Measurements from ENCODE around the gene AK8.
A peak's percentile ranks its signal among the peaks of the same experiment; 100 is the strongest.
"Not testable (repeated sequence)": the region's sequence is repeated elsewhere in the genome, so short reads cannot be mapped to it uniquely, and the experiment has no call there.

AK8 gene

DNA sequence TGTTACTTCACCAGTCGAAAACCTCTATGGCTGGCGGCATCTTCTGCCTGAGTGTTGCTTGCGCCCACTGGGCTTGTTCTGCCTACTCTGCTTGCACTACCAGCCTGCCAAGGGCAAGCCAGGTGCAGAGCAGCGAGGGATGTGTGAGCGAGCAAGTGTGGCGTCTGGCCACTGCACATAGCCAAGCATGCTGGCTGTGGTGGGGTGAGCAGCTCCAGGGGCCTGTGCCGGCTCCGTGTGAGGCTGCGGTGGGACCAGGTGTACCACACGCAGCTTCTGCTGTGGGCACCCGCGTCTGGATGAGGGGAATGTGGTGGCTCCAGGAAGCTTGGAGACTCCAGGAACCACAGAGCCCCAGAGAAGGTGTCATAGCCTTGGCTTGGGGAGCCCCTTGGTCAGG is 156.4 kb downstream of the AK8 start:
- H3K4me3 ChIP-seq (ENCODE audit: control insufficient read depth in 1 of 7, extremely low read depth in 1 of 7, insufficient read depth in 4 of 7, low read depth in 2 of 7, low read length in 6 of 7): no peak overlapping the region
- no peak overlapping the region for H3K27ac ChIP-seq (ENCODE audit: insufficient read depth in 1 of 2, low read depth in 1 of 2, low read length in 2 of 2, poor library complexity in 1 of 2, severe bottlenecking in 2 of 2)
- peaks cover 2 to 17% (median 9%) of the 10 kb centered on the region in 4 experiments for H3K4me1 ChIP-seq (ENCODE audit: control extremely low read depth in 1 of 4, control insufficient read depth in 4 of 4, insufficient read depth in 4 of 4, low read length in 3 of 4)
- POLR2A ChIA-PET: no interaction called here
- DNase-seq: no peak
- peaks cover 0 to 16% (median 0%) of the 10 kb centered on the region in 5 experiments for H3K27me3 ChIP-seq (replicated peaks in 2 of 5; ENCODE audit: control insufficient read depth in 4 of 5, insufficient read depth in 5 of 5, low read length in 4 of 5)
- CTCF ChIA-PET: no interaction called here
- H3K36me3 ChIP-seq (ENCODE audit: control insufficient read depth in 4 of 4, insufficient read depth in 4 of 4, low read length in 3 of 4): no peaks in the 10 kb centered on the region
- no peaks in the 10 kb centered on the region for H3K9me3 ChIP-seq (ENCODE audit: control extremely low read depth in 1 of 5, control insufficient read depth in 4 of 5, insufficient read depth in 2 of 5, low read depth in 1 of 5, low read length in 4 of 5)
- WGBS (ENCODE audit: insufficient coverage): 95% methylated on average over 12 of the region's 12 CpGs

DNA sequence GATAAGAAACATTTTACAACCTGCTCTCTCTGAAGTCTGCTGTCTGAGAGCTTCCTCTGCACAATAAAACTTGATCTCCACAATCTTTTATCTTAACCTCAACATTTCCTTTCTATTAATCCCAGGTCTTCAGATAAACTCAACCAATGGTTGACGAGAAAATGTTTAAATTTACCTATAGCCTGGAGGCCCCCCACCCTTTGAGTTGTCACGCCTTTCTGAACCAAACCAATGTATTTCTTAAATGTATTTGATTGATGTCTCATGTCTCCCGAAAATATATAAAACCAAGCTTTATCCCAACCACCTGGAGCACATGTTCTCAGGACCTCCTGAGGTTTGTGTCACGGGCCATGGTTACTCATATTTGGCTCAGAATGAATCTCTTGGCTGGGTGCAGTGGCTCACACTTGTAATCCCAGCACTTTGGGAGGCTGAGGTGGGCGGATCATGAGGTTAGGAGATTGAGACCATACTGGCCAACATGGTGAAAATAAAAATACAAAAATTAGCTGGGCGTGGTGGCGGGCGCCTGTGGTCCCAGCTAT is 159.6 kb downstream of the AK8 start:
- not testable (repeated sequence) for H3K27ac ChIP-seq (ENCODE audit: insufficient read depth in 1 of 2, low read depth in 1 of 2, low read length in 2 of 2, poor library complexity in 1 of 2, severe bottlenecking in 2 of 2); H3K36me3 ChIP-seq (ENCODE audit: control insufficient read depth in 4 of 4, insufficient read depth in 4 of 4, low read length in 3 of 4); H3K9me3 ChIP-seq (ENCODE audit: control extremely low read depth in 1 of 5, control insufficient read depth in 4 of 5, insufficient read depth in 2 of 5, low read depth in 1 of 5, low read length in 4 of 5); H3K4me3 ChIP-seq (ENCODE audit: control insufficient read depth in 1 of 7, extremely low read depth in 1 of 7, insufficient read depth in 4 of 7, low read depth in 2 of 7, low read length in 6 of 7)
- Histone ChIP-seq H3K27me3 (replicated peaks in 2 of 5; ENCODE audit: control insufficient read depth in 4 of 5, insufficient read depth in 5 of 5, low read length in 4 of 5) (peaks cover 0 to 14% (median 0%) of the 10 kb centered on the region in 5 experiments), H3K4me1 (ENCODE audit: control extremely low read depth in 1 of 4, control insufficient read depth in 4 of 4, insufficient read depth in 4 of 4, low read length in 3 of 4) (peaks cover 2 to 17% (median 9%) of the 10 kb centered on the region in 4 experiments)
- ChIA-PET CTCF (interaction anchor here (0.9 to 1.3 kb wide), 2 partner anchors 9 to 11 kb away, joined by 3 to 4 read pairs; no protein-coding TSS in a partner anchor), POLR2A (interaction anchor here (1.5 kb wide), 1 partner anchor 81 kb away, joined by 3 read pairs; no protein-coding TSS in a partner anchor)
- 65% methylated on average over 6 of the region's 8 CpGs for WGBS (ENCODE audit: insufficient coverage)
- peak; percentile 9 to 70 (median 42) for DNase-seq

DNA sequence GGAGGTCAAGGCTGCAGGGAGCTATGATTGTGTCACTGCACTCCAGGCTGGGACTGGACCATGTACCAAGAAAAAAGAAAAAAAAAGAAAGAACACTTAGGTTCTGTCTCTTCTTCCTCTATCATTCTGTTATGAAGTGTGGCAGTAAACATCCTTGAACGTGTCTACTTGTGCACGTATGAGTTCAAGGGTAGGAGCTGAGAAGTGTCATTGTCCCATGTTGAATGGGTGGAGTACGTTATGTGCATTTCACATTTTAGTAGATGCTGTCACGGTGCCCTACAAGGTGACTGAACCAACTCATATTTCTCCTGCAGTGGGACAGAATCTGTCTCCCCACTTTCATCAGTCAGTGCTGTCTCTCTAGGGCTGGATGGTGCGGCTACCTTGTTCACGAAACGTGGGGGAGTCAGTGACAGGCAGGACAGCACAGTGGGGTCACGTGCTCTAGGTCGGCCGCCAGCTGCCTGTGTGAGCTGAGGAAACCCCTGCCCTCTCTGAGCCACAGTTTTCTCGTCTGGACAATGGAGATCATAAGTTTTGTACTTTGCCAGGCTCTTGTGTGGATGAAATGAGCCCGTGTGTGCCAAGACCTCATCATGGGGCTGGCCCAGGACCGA is 160.6 kb downstream of the AK8 start:
- WGBS (ENCODE audit: insufficient coverage): 82% methylated on average over 11 of the region's 13 CpGs
- ChIA-PET POLR2A (interaction anchor here (1.2 kb wide), 1 partner anchor 82 kb away, joined by 3 read pairs; no protein-coding TSS in a partner anchor), CTCF (interaction anchor here (1.2 kb wide), 1 partner anchor 25 kb away, joined by 3 read pairs; no protein-coding TSS in a partner anchor)
- Histone ChIP-seq H3K9me3 (ENCODE audit: control extremely low read depth in 1 of 5, control insufficient read depth in 4 of 5, insufficient read depth in 2 of 5, low read depth in 1 of 5, low read length in 4 of 5) (no peaks in the 10 kb centered on the region), H3K27me3 (replicated peaks in 2 of 5; ENCODE audit: control insufficient read depth in 4 of 5, insufficient read depth in 5 of 5, low read length in 4 of 5) (peaks cover 0 to 14% (median 0%) of the 10 kb centered on the region in 5 experiments), H3K36me3 (ENCODE audit: control insufficient read depth in 4 of 4, insufficient read depth in 4 of 4, low read length in 3 of 4) (no peaks in the 10 kb centered on the region), H3K27ac (ENCODE audit: insufficient read depth in 1 of 2, low read depth in 1 of 2, low read length in 2 of 2, poor library complexity in 1 of 2, severe bottlenecking in 2 of 2) (no peak overlapping the region), H3K4me3 (ENCODE audit: control insufficient read depth in 1 of 7, extremely low read depth in 1 of 7, insufficient read depth in 4 of 7, low read depth in 2 of 7, low read length in 6 of 7) (no peak overlapping the region), H3K4me1 (ENCODE audit: control extremely low read depth in 1 of 4, control insufficient read depth in 4 of 4, insufficient read depth in 4 of 4, low read length in 3 of 4) (peaks cover 2 to 17% (median 9%) of the 10 kb centered on the region in 4 experiments)
- no peak for DNase-seq

DNA sequence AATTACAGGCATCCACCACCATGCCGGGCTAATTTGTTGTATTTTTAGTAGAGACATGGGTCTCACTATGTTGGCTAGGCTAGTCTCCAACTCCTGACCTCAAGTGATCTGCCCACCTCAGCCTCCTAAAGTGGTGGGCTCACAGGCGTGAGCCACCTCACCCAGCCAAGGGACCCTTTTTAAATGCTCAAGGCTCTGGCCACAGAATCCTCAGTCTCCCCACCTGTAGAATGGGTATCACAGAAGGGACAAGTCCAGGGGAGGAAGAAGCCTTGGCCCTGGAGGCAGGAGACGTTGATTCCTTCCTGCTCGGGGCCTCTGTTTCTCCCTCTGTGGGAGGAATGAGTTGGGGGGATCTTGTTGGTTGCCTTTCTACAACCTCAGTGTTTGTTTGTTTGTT is 162.1 kb downstream of the AK8 start:
- H3K4me1 ChIP-seq (ENCODE audit: control extremely low read depth in 1 of 4, control insufficient read depth in 4 of 4, insufficient read depth in 4 of 4, low read length in 3 of 4): peaks cover 2 to 17% (median 9%) of the 10 kb centered on the region in 4 experiments
- ChIA-PET POLR2A (no interaction called here), CTCF (no interaction called here)
- no peak overlapping the region for H3K27ac ChIP-seq (ENCODE audit: insufficient read depth in 1 of 2, low read depth in 1 of 2, low read length in 2 of 2, poor library complexity in 1 of 2, severe bottlenecking in 2 of 2)
- DNase-seq: no peak
- H3K4me3 ChIP-seq (ENCODE audit: control insufficient read depth in 1 of 7, extremely low read depth in 1 of 7, insufficient read depth in 4 of 7, low read depth in 2 of 7, low read length in 6 of 7): no peak overlapping the region
- H3K9me3 ChIP-seq (ENCODE audit: control extremely low read depth in 1 of 5, control insufficient read depth in 4 of 5, insufficient read depth in 2 of 5, low read depth in 1 of 5, low read length in 4 of 5): no peaks in the 10 kb centered on the region
- 88% methylated on average over 1 of the region's 4 CpGs for WGBS (ENCODE audit: insufficient coverage)
- H3K36me3 ChIP-seq (ENCODE audit: control insufficient read depth in 4 of 4, insufficient read depth in 4 of 4, low read length in 3 of 4): no peaks in the 10 kb centered on the region
- H3K27me3 ChIP-seq (replicated peaks in 2 of 5; ENCODE audit: control insufficient read depth in 4 of 5, insufficient read depth in 5 of 5, low read length in 4 of 5): peaks cover 0 to 14% (median 0%) of the 10 kb centered on the region in 5 experiments

DNA sequence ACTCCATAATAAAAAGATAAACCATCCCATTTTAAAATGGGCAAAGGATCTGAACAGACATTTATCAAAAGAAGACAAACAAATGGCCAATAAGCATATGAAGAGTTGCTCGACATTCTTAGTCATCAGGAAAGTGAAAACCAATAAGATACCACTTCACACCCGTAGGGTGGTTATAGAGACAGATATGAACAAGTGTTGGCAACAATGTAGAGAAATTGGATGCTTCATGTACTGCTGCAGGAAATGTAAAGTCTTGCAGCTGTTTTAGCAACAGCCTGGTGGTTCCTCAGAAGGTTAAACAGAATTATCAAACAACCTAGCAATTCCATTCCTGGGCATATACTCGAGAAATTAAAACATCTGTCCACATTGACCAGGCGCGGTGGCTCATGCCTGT is 165.3 kb downstream of the AK8 start:
- peaks cover 0 to 15% (median 0%) of the 10 kb centered on the region in 5 experiments for H3K27me3 ChIP-seq (replicated peaks in 2 of 5; ENCODE audit: control insufficient read depth in 4 of 5, insufficient read depth in 5 of 5, low read length in 4 of 5)
- no peak overlapping the region for H3K4me3 ChIP-seq (ENCODE audit: control insufficient read depth in 1 of 7, extremely low read depth in 1 of 7, insufficient read depth in 4 of 7, low read depth in 2 of 7, low read length in 6 of 7)
- ChIA-PET CTCF (interaction anchor here (0.7 kb wide), 1 partner anchor 149 kb away, joined by 4 read pairs; no protein-coding TSS in a partner anchor), POLR2A (no interaction called here)
- peaks cover 0 to 5% (median 3%) of the 10 kb centered on the region in 4 experiments for H3K4me1 ChIP-seq (ENCODE audit: control extremely low read depth in 1 of 4, control insufficient read depth in 4 of 4, insufficient read depth in 4 of 4, low read length in 3 of 4)
- H3K36me3 ChIP-seq (ENCODE audit: control insufficient read depth in 4 of 4, insufficient read depth in 4 of 4, low read length in 3 of 4): no peaks in the 10 kb centered on the region
- DNase-seq: no peak
- WGBS (ENCODE audit: insufficient coverage): 100% methylated on average over 2 of the region's 5 CpGs
- H3K9me3 ChIP-seq (ENCODE audit: control extremely low read depth in 1 of 5, control insufficient read depth in 4 of 5, insufficient read depth in 2 of 5, low read depth in 1 of 5, low read length in 4 of 5): no peaks in the 10 kb centered on the region
- no peak overlapping the region for H3K27ac ChIP-seq (ENCODE audit: insufficient read depth in 1 of 2, low read depth in 1 of 2, low read length in 2 of 2, poor library complexity in 1 of 2, severe bottlenecking in 2 of 2)

DNA sequence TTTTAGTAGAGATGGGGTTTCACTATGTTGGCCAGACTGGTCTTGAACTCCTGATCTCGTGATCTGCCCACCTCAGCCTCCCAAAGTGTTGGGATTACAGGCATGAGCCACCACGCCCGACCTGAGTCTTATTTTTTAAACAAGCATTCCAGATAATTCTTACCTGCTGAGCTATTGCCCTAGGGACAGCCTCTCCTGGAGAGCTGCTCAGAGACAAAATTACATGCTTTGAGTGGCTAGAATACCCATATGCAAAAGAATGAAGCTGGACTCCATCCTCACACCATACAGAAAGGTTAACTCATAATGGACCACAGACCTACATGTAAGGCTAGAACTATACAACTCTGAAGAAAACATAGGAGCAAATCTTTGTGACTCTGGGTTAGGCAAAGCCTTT is 166.2 kb downstream of the AK8 start:
- H3K4me3 ChIP-seq (ENCODE audit: control insufficient read depth in 1 of 7, extremely low read depth in 1 of 7, insufficient read depth in 4 of 7, low read depth in 2 of 7, low read length in 6 of 7): no peak overlapping the region
- H3K9me3 ChIP-seq (ENCODE audit: control extremely low read depth in 1 of 5, control insufficient read depth in 4 of 5, insufficient read depth in 2 of 5, low read depth in 1 of 5, low read length in 4 of 5): no peaks in the 10 kb centered on the region
- H3K36me3 ChIP-seq (ENCODE audit: control insufficient read depth in 4 of 4, insufficient read depth in 4 of 4, low read length in 3 of 4): no peaks in the 10 kb centered on the region
- peaks cover 0 to 7% (median 0%) of the 10 kb centered on the region in 5 experiments for H3K27me3 ChIP-seq (replicated peaks in 2 of 5; ENCODE audit: control insufficient read depth in 4 of 5, insufficient read depth in 5 of 5, low read length in 4 of 5)
- H3K27ac ChIP-seq (ENCODE audit: insufficient read depth in 1 of 2, low read depth in 1 of 2, low read length in 2 of 2, poor library complexity in 1 of 2, severe bottlenecking in 2 of 2): no peak overlapping the region
- DNase-seq: no peak
- WGBS (ENCODE audit: insufficient coverage): 94% methylated on average over 3 of the region's 3 CpGs
- no peaks in the 10 kb centered on the region for H3K4me1 ChIP-seq (ENCODE audit: control extremely low read depth in 1 of 4, control insufficient read depth in 4 of 4, insufficient read depth in 4 of 4, low read length in 3 of 4)
- CTCF ChIA-PET: interaction anchor here (0.7 kb wide), 1 partner anchor 148 kb away, joined by 4 read pairs; no protein-coding TSS in a partner anchor
- POLR2A ChIA-PET: no interaction called here

DNA sequence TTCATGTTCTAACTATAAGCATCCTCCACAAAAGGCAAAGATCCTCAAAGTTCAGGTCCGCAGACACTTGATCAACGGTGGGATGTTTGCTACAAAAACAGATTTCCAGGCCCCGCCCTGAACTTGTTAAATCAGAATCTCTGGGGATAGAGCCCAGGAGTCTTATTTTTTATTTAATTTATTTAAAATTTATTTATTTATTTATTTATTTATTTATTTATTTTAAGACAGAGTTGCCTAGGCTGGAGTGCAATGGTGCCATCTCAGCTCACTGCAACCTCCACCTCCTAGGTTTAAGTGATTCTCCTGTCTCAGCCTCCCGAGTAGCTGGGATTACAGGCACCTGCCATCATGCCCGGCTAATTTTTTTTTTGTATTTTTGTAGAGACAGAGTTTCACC is 166.9 kb downstream of the AK8 start:
- H3K4me1 ChIP-seq (ENCODE audit: control extremely low read depth in 1 of 4, control insufficient read depth in 4 of 4, insufficient read depth in 4 of 4, low read length in 3 of 4); CTCF ChIA-PET; POLR2A ChIA-PET; H3K9me3 ChIP-seq (ENCODE audit: control extremely low read depth in 1 of 5, control insufficient read depth in 4 of 5, insufficient read depth in 2 of 5, low read depth in 1 of 5, low read length in 4 of 5); H3K36me3 ChIP-seq (ENCODE audit: control insufficient read depth in 4 of 4, insufficient read depth in 4 of 4, low read length in 3 of 4); H3K27me3 ChIP-seq (replicated peaks in 2 of 5; ENCODE audit: control insufficient read depth in 4 of 5, insufficient read depth in 5 of 5, low read length in 4 of 5); DNase-seq; H3K27ac ChIP-seq (ENCODE audit: insufficient read depth in 1 of 2, low read depth in 1 of 2, low read length in 2 of 2, poor library complexity in 1 of 2, severe bottlenecking in 2 of 2); H3K4me3 ChIP-seq (ENCODE audit: control insufficient read depth in 1 of 7, extremely low read depth in 1 of 7, insufficient read depth in 4 of 7, low read depth in 2 of 7, low read length in 6 of 7): not testable (repeated sequence)
- WGBS (ENCODE audit: insufficient coverage): 100% methylated on average over 2 of the region's 5 CpGs

All from common myeloid progenitor, CD34-positive (primary cell).